SU-DHL-6 (cell line): Measurements from ENCODE around the gene RIC1.
"Not testable (repeated sequence)": the region's sequence is repeated elsewhere in the genome, so short reads cannot be mapped to it uniquely, and the experiment has no call there.

Source experiments
- H2AFZ ChIP-seq: fragments of 200-600 bp; sonication (generic); 2 replicates; pipeline ENCODE4 v1.6.1; 2014; ENCODE audit warnings: low read depth, mild to moderate bottlenecking, moderate library complexity, mixed read lengths, antibody characterized with exemption, low read length; ENCODE audit not compliant: severe bottlenecking
- H3F3A ChIP-seq: fragments of 200-600 bp; shearing (Covaris generic); 2 replicates; pipeline ENCODE4 v1.6.0; 2016; ENCODE audit warnings: antibody characterized with exemption, mild to moderate bottlenecking; ENCODE audit not compliant: insufficient read depth
- H3K27ac ChIP-seq: fragments of 200-600 bp; sonication (generic); 2 replicates; pipeline ENCODE4 v1.5.1; 2016; ENCODE audit warnings: low read depth, mild to moderate bottlenecking, low read length, moderate library complexity, mixed read lengths
- H3K27me3 ChIP-seq: fragments of 200-600 bp; sonication (generic), shearing (Covaris generic); 2 replicates; pipeline ENCODE4 v1.6.0; 2014; ENCODE audit warnings: mild to moderate bottlenecking, low read length
- H3K36me3 ChIP-seq: fragments of 200-600 bp; sonication (generic); 2 replicates; pipeline ENCODE4 v1.6.1; 2014; ENCODE audit warnings: mild to moderate bottlenecking, low read length, mixed read lengths
- H3K4me2 ChIP-seq: fragments of 300-600, 200-600 bp; shearing (Covaris generic), sonication (generic); 2 replicates; pipeline ENCODE4 v1.6.0; 2014; ENCODE audit warnings: low read length, low read depth, mild to moderate bottlenecking; ENCODE audit not compliant: poor library complexity, severe bottlenecking
- H3K4me3 ChIP-seq: fragments of 200-600 bp; sonication (generic); 2 replicates; pipeline ENCODE4 v1.5.1; 2014; ENCODE audit warnings: antibody characterized with exemption, low read length, mild to moderate bottlenecking, mixed read lengths; ENCODE audit not compliant: insufficient read depth, poor library complexity, severe bottlenecking
- H3K79me2 ChIP-seq: fragments of 200-600 bp; sonication (generic); 2 replicates; pipeline ENCODE4 v1.6.1; 2014; ENCODE audit warnings: mild to moderate bottlenecking, low read length, moderate library complexity; ENCODE audit not compliant: insufficient read depth
- H3K9ac ChIP-seq: fragments of 200-600 bp; sonication (generic); 2 replicates; pipeline ENCODE4 v1.7.0; 2014; ENCODE audit warnings: mild to moderate bottlenecking, low read length
- H3K9me2 ChIP-seq: fragments of 200-600 bp; sonication (generic); replicated peaks from 2 replicates; pipeline ENCODE4 v1.6.1; 2014; ENCODE audit warnings: low read length; ENCODE audit not compliant: insufficient read depth
- H3K9me3 ChIP-seq: fragments of 200-600 bp; sonication (generic); 2 replicates; pipeline ENCODE4 v1.6.1; 2014; ENCODE audit warnings: low read length, mixed read lengths; ENCODE audit not compliant: insufficient read depth
- H4K20me1 ChIP-seq: fragments of 200-600 bp; sonication (generic); 2 replicates; pipeline ENCODE4 v1.6.1; 2014; ENCODE audit warnings: low read depth, mild to moderate bottlenecking, antibody characterized with exemption, low read length, moderate library complexity, mixed read lengths
- CTCF ChIP-seq: fragments of 200-600 bp; sonication (generic); IDR thresholded peaks from one replicate; pipeline ENCODE4 v1.5.1; 2017; ENCODE audit warnings: antibody characterized with exemption, mild to moderate bottlenecking, low read length, moderate library complexity; ENCODE audit not compliant: insufficient read depth, poor library complexity, severe bottlenecking
- EZH2phosphoT487 ChIP-seq: fragments of 200-600 bp; sonication (generic), shearing (Covaris generic); conservative IDR thresholded peaks from 2 replicates; pipeline ENCODE4 v1.6.1; 2018; ENCODE audit warnings: mild to moderate bottlenecking, antibody characterized with exemption, low read length, moderate library complexity, mixed read lengths

RIC1 gene

DNA sequence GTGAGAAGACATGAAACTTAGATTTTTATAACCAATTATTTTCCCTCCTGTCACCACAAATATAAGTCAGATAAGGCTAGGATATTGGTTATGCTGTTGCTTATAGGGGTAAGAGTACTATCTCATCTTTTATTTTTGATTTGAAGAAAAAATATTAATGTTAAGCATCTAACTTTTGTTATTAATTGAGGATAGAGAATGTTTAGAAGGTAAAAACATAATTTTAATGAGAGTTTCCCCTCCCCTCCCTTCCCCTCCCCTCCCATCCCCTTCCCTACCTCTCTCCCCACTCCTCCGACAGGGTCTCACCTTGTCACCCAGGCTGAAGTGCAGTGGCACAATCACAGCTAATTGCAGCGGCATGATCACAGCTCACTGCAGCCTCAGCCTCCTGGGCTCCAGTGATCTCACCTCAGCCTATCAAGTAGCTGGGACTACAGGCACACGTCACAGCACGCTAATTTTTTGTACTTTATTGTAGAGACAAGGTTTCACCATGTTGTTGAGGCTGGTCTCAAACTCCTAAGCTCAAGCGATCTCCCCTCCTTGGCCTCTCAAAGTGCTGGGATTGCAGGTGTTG, 86.7 kb downstream of the RIC1 start:
- H3K4me2 ChIP-seq, result no peak overlapping the region
- H3K79me2 ChIP-seq, result peaks cover 4% of the 10 kb centered on the region; the same call in 1 of the 2 replicates
- H4K20me1 ChIP-seq, result 0 out of 2 replicates have a peak, but pooled peaks cover 3% of the 10 kb centered on the region
- no peak overlapping the region for H3K9ac ChIP-seq
- H3K36me3 ChIP-seq, result peaks cover 34% of the 10 kb centered on the region
- H3K9me3 ChIP-seq, result no peaks in the 10 kb centered on the region
- no peak for TF ChIP-seq CTCF
- TF ChIP-seq EZH2phosphoT487, result no peak
- no peaks in the 10 kb centered on the region for H3K9me2 ChIP-seq
- H2AFZ ChIP-seq, result no peak overlapping the region
- H3K4me3 ChIP-seq, result no peak overlapping the region
- peaks cover 20% of the 10 kb centered on the region for H3F3A ChIP-seq
- no peaks in the 10 kb centered on the region for H3K27me3 ChIP-seq
- no peak overlapping the region for H3K27ac ChIP-seq

DNA sequence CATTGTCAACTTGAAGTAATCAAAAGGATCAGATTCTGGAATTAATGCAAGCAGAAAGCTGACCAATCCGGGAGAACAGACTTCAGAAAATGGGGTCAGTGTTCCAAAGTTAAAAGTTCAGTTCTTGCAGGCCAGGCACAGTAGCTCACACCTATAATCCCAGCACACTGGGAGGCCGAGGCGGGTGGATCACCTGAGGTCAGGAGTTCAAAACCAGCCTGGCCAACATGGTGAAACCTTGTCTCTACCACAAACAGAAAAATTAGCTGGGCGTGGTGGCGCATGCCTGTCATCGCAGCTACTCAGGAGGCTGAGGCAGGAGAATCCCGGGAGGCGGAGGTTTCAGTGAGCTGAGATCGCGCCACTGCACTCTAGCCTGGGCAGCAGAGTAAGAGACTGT, 88.5 kb downstream of the RIC1 start:
- H3K79me2 ChIP-seq, H4K20me1 ChIP-seq, H2AFZ ChIP-seq, H3K27ac ChIP-seq, H3K4me3 ChIP-seq, H3K9ac ChIP-seq, H3K9me2 ChIP-seq, H3K27me3 ChIP-seq, H3K4me2 ChIP-seq, H3K9me3 ChIP-seq: not testable (repeated sequence)
- Histone ChIP-seq H3K36me3 (peaks cover 47% of the 10 kb centered on the region), H3F3A (peaks cover 23% of the 10 kb centered on the region)

- Histone ChIP-seq H3K4me2 (no peak overlapping the region), H4K20me1 (0 out of 2 replicates have a peak, but pooled peaks cover 3% of the 10 kb centered on the region), H3K9ac (no peak overlapping the region), H3K27me3 (no peaks in the 10 kb centered on the region), H3K9me3 (no peaks in the 10 kb centered on the region), H3K79me2 (peaks cover 4% of the 10 kb centered on the region; the same call in 1 of the 2 replicates), H2AFZ (no peak overlapping the region), H3K4me3 (no peak overlapping the region), H3K27ac (no peak overlapping the region), H3F3A (peaks cover 23% of the 10 kb centered on the region), H3K9me2 (no peaks in the 10 kb centered on the region), H3K36me3 (peaks cover 41% of the 10 kb centered on the region)
- no peak for TF ChIP-seq CTCF
- no peak for TF ChIP-seq EZH2phosphoT487
These were observed 89.6 kb downstream of the RIC1 start for GRCh38 chr9:5718296-5719032.
